HepG2 (cell line): ENCODE data around the gene RERE. TPM values are rescaled to one million over a fixed set of nuclear protein-coding genes. Genes with fewer than 3 reads are reported as not detected.

Experiments used
- THAP7 ChIP-seq: sonication (generic); formaldehyde crosslinking; IDR thresholded peaks from 2 replicates; pipeline ENCODE4 v1.8.1; 2023; ENCODE audit warnings: mild to moderate bottlenecking, missing genetic modification reagents
- polyA plus RNA-seq, 8 experiments: library from polyadenylated mRNA; depleted of rRNA in 3 of 8; stranded (reverse) in 7 of 8; unstranded in 1 of 8; fragments of >200 nt; fragmentation: Illumina TruSeq in 4 of 8; extraction: Trizol in 4 of 8; gene quantifications; 2 replicates each; pipeline versions ENCODE4 v1.2.1 to v1.2.3, GENCODE V29; 2011 to 2016; ENCODE audit warnings: low read depth in 4 of 8, missing spikeins in 1 of 8, mixed read lengths in 1 of 8; ENCODE audit not compliant: insufficient read depth in 1 of 8
- total RNA-seq, 5 experiments: library from RNA; depleted of rRNA; stranded (reverse); fragments of >200 nt; fragmentation: Illumina TruSeq; extraction: Trizol; gene quantifications; 2 replicates each; pipeline ENCODE4 v1.2.3, GENCODE V29; 2016; ENCODE audit warnings: low read depth in 1 of 5
- TF ChIP-seq, protein P1 (sequence below): sonication (generic); formaldehyde crosslinking; IDR thresholded peaks from 2 replicates; pipeline ENCODE4 v1.8.0; 2022; ENCODE audit warnings: mild to moderate bottlenecking, missing genetic modification reagents, borderline replicate concordance
- TF ChIP-seq, protein P2 (sequence below): sonication (generic); formaldehyde crosslinking; IDR thresholded peaks from 2 replicates; pipeline ENCODE4 v1.4.0; 2020; ENCODE audit warnings: missing genetic modification reagents, borderline replicate concordance

RERE gene
- total and polyA plus RNA-seq, 2 of the 13 experiments (the other 11 are each of a cell fraction or from before 2014, with no cell fraction given): 18.3 to 21.9 TPM

GRCh38 chr1:8627728-8628127, 189.7 kb downstream of the RERE start (continued):
- TF ChIP-seq, protein P1, sequence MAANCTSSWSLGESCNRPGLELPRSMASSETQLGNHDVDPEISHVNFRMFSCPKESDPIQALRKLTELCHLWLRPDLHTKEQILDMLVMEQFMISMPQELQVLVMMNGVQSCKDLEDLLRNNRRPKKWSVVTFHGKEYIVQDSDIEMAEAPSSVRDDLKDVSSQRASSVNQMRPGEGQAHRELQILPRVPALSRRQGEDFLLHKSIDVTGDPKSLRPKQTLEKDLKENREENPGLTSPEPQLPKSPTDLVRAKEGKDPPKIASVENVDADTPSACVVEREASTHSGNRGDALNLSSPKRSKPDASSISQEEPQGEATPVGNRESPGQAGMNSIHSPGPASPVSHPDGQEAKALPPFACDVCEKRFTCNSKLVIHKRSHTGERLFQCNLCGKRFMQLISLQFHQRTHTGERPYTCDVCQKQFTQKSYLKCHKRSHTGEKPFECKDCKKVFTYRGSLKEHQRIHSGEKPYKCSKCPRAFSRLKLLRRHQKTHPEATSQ (CRISPR knock-in tag): no peak
- TF ChIP-seq, protein P2, sequence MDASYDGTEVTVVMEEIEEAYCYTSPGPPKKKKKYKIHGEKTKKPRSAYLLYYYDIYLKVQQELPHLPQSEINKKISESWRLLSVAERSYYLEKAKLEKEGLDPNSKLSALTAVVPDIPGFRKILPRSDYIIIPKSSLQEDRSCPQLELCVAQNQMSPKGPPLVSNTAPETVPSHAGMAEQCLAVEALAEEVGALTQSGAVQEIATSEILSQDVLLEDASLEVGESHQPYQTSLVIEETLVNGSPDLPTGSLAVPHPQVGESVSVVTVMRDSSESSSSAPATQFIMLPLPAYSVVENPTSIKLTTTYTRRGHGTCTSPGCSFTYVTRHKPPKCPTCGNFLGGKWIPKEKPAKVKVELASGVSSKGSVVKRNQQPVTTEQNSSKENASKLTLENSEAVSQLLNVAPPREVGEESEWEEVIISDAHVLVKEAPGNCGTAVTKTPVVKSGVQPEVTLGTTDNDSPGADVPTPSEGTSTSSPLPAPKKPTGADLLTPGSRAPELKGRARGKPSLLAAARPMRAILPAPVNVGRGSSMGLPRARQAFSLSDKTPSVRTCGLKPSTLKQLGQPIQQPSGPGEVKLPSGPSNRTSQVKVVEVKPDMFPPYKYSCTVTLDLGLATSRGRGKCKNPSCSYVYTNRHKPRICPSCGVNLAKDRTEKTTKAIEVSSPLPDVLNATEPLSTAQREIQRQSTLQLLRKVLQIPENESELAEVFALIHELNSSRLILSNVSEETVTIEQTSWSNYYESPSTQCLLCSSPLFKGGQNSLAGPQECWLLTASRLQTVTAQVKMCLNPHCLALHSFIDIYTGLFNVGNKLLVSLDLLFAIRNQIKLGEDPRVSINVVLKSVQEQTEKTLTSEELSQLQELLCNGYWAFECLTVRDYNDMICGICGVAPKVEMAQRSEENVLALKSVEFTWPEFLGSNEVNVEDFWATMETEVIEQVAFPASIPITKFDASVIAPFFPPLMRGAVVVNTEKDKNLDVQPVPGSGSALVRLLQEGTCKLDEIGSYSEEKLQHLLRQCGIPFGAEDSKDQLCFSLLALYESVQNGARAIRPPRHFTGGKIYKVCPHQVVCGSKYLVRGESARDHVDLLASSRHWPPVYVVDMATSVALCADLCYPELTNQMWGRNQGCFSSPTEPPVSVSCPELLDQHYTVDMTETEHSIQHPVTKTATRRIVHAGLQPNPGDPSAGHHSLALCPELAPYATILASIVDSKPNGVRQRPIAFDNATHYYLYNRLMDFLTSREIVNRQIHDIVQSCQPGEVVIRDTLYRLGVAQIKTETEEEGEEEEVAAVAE: no peak
- no peak for TF ChIP-seq THAP7 (CRISPR knock-in tag)
- TF ChIP-seq, all 625 proteins: peak for 0
